SJCRH30 (cell line): ENCODE measurements around the gene KCNMB2. TPM values are rescaled to one million over a fixed set of nuclear protein-coding genes. Genes with fewer than 3 reads are reported as not detected.
"Not testable (repeated sequence)": the region's sequence is repeated elsewhere in the genome, so short reads cannot be mapped to it uniquely, and the experiment has no call there.

Source experiments
- DNase-seq, 2 experiments: peaks; one replicate each; pipeline ENCODE4 v3.0.0-alpha.2; 2015 to 2020
- H3K27ac ChIP-seq: fragments of 250-450 bp; sonication (Bioruptor Pico); 2 replicates; pipeline ENCODE4 v1.5.1; 2020; ENCODE audit warnings: mild to moderate bottlenecking, moderate library complexity
- H3K27me3 ChIP-seq: fragments of 250-450 bp; sonication (Bioruptor Pico); 2 replicates; pipeline ENCODE4 v1.5.1; 2020; ENCODE audit warnings: mild to moderate bottlenecking, moderate library complexity
- H3K36me3 ChIP-seq: fragments of 250-450 bp; sonication (Bioruptor Pico); 2 replicates; pipeline ENCODE4 v1.5.1; 2020; ENCODE audit warnings: mild to moderate bottlenecking, moderate library complexity
- H3K4me1 ChIP-seq: fragments of 250-450 bp; sonication (Bioruptor Pico); 2 replicates; pipeline ENCODE4 v1.5.1; 2020; ENCODE audit warnings: mild to moderate bottlenecking, moderate library complexity
- H3K4me3 ChIP-seq: fragments of 250-450 bp; sonication (Bioruptor Pico); 2 replicates; pipeline ENCODE4 v1.5.1; 2020; ENCODE audit warnings: mild to moderate bottlenecking, moderate library complexity
- H3K9me3 ChIP-seq: fragments of 250-450 bp; sonication (Bioruptor Pico); replicated peaks from 2 replicates; pipeline ENCODE4 v1.5.1; 2020; ENCODE audit warnings: mild to moderate bottlenecking, moderate library complexity
- total RNA-seq: library from RNA; depleted of rRNA; stranded (reverse); fragments of >200 nt; shearing (Covaris generic); gene quantifications from 2 replicates; pipeline ENCODE4 v1.2.3, GENCODE V29; 2014

The KCNMB2 gene
- total RNA-seq, 1 experiment from 2014 or later = not detected

DNA sequence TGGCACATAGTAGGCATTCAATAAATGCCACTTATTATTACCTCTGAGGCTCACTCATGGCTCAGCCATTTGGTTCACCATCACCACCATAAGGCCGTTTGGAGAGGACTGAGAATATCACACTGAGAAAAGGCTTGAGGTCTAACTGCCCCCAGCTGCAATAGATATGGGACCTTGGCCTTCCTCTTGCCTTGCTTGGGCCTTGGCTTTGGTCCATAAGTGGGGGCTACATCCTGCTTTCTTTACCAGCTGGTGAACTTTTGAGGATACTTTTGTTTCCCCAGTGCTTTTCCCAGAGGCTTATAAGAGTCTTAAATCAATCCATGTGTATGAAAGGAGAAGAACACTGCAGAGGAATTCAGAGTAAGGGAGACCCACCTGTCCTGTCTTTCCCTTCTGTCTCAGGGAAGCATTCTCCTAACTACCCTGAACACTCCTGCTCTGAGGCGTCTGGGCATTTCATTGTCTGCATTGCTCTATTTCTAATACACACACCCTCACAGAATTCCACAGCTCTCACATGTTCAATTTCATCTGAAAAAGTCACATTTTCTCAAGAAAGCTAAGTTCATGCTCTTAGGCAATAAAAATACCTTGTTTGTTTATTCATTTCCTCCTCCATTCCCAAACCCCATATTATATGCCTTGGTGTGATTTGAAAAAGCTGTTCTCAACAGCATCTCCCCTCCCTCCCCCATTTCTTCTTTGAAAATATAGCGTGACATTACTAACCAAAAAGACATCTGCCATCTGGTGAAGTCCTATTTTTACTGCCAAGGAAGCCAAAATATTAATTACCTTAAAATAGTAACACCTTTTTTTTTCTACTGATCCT lies 22.5 kb upstream of the KCNMB2 start:
- no peaks in the 10 kb centered on the region for H3K36me3 ChIP-seq
- DNase-seq = peak in 1 of 2 experiments; percentile 3
- no peaks in the 10 kb centered on the region for H3K27me3 ChIP-seq
- no peak overlapping the region for H3K27ac ChIP-seq
- no peak overlapping the region for H3K4me3 ChIP-seq
- H3K4me1 ChIP-seq = 0 out of 2 replicates have a peak, but pooled peaks cover 4% of the 10 kb centered on the region
- H3K9me3 ChIP-seq = no peaks in the 10 kb centered on the region

DNA sequence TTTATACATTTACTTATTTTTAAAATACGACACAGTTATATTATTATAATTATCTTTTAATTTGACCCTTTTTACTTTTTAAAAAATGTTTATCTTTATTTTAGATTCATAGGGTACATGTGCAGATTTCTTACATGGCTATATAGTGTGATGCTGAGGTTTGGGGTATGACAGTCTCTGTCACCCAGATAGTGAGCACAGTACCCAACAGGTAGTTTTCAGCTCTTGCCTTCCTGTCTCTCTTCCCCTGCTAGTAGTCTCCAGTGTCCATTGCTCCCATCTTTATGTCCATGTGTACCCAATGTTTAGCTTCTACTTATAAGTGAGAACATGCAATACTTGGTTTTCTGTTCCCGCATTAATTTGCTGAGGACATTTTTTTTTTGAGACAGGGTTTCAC lies 21.8 kb upstream of the KCNMB2 start:
- Histone ChIP-seq H3K27me3 (no peaks in the 10 kb centered on the region), H3K9me3 (no peaks in the 10 kb centered on the region), H3K27ac (no peak overlapping the region), H3K36me3 (no peaks in the 10 kb centered on the region), H3K4me3 (no peak overlapping the region), H3K4me1 (0 out of 2 replicates have a peak, but pooled peaks cover 4% of the 10 kb centered on the region)
- no peak for DNase-seq

DNA sequence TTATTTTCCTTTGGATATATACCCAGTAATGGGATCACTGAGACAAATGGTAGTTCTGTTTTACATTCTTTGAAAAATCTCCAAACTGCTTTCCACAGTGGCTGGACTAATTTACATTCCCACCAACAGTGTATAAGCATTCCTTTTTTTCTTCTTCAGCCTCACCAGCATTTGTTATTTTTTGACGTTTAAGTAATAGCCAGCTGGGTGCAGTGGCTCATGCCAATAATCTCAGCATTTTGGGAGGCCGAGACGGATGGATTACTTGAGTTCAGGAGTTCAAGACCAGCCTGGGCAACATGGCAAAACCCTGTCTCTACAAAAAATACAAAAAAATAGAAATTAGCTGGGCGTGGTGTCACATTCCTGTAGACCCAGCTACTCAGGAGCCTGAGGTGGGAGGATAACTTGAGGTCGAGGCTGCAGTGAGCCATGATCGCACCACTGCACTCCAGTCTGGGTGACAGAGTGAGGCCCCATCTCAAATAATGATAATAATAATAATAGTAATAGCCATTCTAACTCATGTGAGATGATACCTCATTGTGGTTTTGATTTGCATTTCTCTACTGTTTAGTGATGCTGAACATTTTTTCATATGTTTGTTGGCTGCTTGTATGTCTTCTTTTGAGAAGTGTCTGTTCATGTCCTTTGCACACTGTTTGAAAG lies 21.0 kb upstream of the KCNMB2 start:
- H3K4me1 ChIP-seq, H3K27me3 ChIP-seq, DNase-seq, H3K4me3 ChIP-seq, H3K36me3 ChIP-seq, H3K9me3 ChIP-seq, H3K27ac ChIP-seq: not testable (repeated sequence)

DNA sequence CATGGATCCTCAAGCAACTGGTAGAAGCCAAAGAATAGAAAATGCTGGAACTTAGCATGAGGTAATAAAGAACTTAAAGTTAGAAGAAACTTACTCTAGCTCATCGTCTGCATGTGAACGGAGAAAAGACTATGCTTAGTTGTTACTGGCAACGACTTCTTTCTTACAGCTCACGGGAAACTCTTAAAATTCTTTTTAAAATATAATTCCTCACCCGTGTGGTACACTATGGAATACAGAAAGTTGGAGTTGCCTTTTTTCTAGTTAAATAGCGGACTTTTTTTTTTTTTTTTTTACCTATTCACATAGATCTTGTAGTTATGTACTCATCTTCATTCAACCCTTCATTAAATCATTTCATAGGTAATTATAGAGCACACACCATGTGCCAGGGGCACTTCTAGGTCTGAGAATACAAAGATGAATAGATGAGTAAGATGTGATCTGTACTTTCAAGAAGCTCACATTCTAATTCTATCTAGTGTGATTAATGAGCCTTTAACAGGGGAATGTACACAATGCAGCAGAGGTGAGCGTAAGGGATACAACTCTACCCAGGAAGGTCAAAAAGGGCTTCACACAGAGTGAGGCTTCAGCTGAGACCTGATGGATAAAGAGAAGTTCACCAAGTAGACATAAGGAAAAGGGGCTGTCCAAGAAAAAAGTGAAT lies 18.4 kb upstream of the KCNMB2 start:
- Histone ChIP-seq H3K27ac (no peak overlapping the region), H3K9me3 (no peaks in the 10 kb centered on the region), H3K36me3 (no peaks in the 10 kb centered on the region), H3K4me3 (no peak overlapping the region), H3K4me1 (0 out of 2 replicates have a peak, but pooled peaks cover 4% of the 10 kb centered on the region), H3K27me3 (no peaks in the 10 kb centered on the region)
- DNase-seq = no peak

DNA sequence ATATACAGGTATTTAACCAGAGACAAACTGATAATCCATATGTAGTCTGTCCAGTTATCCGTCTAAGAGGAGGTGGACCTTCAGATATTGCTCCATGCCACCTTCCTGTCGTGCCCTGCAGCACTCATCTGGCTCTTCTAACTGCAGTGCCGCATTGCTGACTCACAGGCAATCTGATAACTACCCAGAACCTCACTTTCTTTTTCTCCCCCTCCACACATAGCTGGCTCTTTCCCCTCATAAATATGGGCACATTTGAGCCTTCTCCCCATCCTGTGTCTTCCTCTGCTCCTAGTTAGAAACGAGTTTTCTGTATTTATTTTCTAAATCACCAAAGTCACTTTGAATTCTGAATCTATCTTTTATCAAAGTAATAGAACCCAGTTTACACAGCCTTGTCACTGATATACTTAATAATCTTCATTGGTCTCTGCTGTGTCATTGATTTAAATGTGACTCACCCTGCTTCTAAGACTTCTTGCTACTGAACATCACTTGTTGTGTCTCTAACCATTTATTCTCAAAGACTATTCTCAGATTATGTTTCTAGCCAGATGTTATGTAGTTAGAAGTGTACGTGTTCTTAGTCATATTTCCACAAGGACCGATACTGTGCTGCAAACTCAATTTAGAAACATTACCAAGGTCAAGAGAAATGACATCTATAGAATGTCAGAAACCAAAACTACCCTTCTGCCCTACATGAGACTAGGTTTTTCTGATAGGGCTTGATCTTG lies 17.4 kb upstream of the KCNMB2 start:
- Histone ChIP-seq H3K27me3 (no peaks in the 10 kb centered on the region), H3K4me3 (no peak overlapping the region), H3K36me3 (no peaks in the 10 kb centered on the region), H3K27ac (no peak overlapping the region), H3K9me3 (no peaks in the 10 kb centered on the region), H3K4me1 (0 out of 2 replicates have a peak, but pooled peaks cover 3% of the 10 kb centered on the region)
- DNase-seq = peak in 1 of 2 experiments; percentile 6

DNA sequence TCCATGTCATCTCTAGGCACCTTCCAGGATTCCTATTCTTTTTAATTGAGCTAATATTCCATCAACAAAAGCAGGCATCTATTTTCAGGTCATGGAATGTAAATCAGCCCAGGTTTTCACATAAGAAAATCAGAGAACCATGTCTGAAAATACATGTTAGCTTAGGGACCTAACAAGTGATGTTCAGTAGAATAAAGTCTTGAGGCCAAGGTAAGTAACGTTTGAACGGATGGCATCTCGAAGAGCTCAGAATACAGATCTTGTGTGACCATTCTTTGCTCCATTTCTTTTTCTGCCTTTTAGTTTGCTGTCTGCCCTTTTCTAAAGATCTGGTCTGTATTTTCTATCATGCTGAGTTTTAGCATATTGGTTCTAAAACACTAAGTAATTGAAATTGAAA lies 16.5 kb upstream of the KCNMB2 start:
- no peak overlapping the region for H3K4me3 ChIP-seq
- H3K36me3 ChIP-seq = no peaks in the 10 kb centered on the region
- no peak overlapping the region for H3K27ac ChIP-seq
- H3K9me3 ChIP-seq = no peaks in the 10 kb centered on the region
- H3K27me3 ChIP-seq = no peaks in the 10 kb centered on the region
- DNase-seq = no peak
- no peaks in the 10 kb centered on the region for H3K4me1 ChIP-seq

DNA sequence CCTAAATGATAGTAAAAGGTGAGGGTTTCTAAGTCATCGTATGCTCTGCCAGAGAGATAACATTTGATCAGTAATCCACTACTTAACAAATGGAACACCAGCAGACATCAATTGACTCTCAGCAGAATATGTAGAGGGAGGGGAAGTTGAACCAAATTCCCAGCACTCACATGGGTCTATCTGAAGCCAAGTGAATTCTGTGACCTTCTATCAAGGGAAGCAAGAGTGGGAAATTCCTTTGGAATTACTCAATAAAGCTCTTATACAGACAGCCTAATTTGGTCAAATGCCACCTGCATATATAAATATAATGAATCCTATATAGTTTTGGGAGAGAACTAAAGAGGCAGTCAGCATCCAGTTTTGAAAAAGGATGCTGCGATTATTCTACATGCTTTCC lies 15.8 kb upstream of the KCNMB2 start:
- Histone ChIP-seq H3K27me3 (no peaks in the 10 kb centered on the region), H3K36me3 (no peaks in the 10 kb centered on the region), H3K9me3 (no peaks in the 10 kb centered on the region), H3K27ac (no peak overlapping the region), H3K4me1 (no peaks in the 10 kb centered on the region), H3K4me3 (no peak overlapping the region)
- DNase-seq = no peak

DNA sequence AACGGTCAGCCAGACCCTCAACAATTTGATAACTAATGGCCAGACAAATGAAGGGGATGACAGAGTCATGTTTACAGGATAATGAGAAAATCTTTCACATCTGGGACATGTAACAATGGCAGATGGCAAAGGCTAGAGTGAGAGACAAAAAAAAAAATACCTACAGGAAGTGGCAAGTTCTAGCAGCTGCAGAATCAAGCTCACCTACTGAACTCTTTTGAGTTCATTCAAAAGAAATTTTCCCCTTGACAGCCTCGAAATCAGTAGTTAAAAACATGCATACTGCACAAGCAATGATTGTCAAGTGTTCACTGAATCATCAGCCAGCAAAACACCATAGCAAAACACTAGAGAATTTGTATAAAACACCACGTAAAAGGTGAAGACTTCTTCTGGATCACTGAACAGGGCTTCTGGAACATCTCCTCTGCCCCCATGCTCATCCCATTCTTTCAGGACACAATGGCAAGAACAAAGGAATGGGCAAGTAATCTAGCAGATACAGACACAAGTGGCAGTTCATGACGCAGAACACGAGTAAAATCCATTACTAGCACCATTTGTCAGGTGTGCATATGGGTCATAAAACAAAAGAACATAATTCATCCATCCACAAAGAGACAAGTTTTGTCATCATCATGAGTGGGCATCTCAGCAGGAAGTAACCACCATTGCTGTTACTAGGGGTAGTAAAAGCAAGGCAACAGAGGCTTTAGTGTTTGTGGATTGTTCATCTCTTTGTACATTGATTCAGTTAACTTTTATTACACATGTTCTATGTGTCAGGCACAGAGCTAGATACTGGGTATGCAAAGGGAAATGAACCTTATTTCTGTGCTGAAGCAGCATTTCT lies 13.8 kb upstream of the KCNMB2 start:
- DNase-seq = no peak
- Histone ChIP-seq H3K27ac (no peak overlapping the region), H3K36me3 (no peaks in the 10 kb centered on the region), H3K4me1 (no peaks in the 10 kb centered on the region), H3K9me3 (no peaks in the 10 kb centered on the region), H3K4me3 (no peak overlapping the region), H3K27me3 (no peaks in the 10 kb centered on the region)

DNA sequence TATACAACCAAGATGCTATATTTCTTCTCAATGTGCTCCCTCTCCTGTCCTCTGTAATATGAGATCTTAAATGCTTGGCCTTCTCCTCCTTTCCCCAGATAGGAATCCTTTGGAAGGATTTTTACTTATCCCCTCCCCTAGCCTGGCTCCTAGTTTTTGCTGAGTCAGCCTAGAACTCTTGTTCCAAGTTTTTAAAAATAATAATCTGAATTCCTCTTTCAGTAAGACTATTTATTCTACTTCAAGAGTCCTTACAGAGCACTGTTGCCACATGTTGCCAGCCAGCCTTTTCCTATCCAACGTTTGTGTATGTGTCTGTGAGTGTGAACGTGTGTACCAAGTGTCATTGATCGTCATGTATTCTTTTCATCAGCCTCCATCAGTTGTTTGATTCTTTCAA lies 11.0 kb upstream of the KCNMB2 start:
- Histone ChIP-seq H3K4me1 (no peaks in the 10 kb centered on the region), H3K27me3 (no peaks in the 10 kb centered on the region), H3K27ac (no peak overlapping the region), H3K36me3 (no peaks in the 10 kb centered on the region), H3K4me3 (no peak overlapping the region), H3K9me3 (no peaks in the 10 kb centered on the region)
- DNase-seq = no peak

DNA sequence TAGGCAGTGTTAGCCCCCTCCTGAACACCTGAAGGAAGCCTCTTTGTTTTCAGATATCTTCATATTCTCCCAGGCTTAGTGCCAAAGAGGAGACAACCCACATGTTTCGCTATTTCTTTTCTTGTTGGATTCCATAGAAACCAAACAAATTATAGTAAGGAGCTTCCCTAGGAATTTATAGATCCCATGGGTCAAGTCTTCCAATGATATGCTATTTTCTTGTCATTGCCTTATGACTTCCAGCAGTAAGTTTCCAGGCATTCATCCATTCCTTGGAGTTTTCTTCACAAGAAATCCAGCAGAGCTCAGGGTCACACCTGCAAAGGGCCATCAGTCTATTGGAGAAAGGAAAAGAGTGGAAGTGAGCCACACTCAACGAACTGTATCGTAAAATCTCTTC lies 9.9 kb upstream of the KCNMB2 start:
- H3K27ac ChIP-seq = no peak overlapping the region

DNA sequence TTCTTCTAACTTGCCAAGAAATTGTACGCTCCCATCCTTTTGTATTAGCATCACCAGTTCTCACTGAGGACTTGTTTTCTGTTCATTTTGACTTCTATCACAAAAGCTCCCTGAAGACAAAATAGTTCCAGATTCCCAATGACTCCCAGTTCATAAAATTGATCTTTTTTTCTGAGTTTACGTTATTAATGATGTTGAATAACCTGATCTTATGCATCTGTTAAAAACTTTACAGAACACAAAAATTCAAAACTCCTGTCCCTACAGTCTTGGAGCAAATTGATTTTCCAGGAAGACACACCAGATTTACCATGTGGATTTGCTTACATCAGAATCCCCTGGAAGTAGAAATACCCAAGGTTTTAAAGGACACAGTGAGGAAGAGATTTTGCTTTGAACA lies 8.3 kb upstream of the KCNMB2 start:
- H3K9me3 ChIP-seq = no peaks in the 10 kb centered on the region
- no peak for DNase-seq
- no peak overlapping the region for H3K4me3 ChIP-seq
- no peak overlapping the region for H3K27ac ChIP-seq
- H3K27me3 ChIP-seq = no peaks in the 10 kb centered on the region
- H3K36me3 ChIP-seq = no peaks in the 10 kb centered on the region
- no peaks in the 10 kb centered on the region for H3K4me1 ChIP-seq

More for the DNA sequence above, 9.9 kb upstream of the KCNMB2 start:
- no peak overlapping the region for H3K4me3 ChIP-seq
- no peak for DNase-seq
- no peaks in the 10 kb centered on the region for H3K4me1 ChIP-seq
- no peaks in the 10 kb centered on the region for H3K9me3 ChIP-seq
- H3K27me3 ChIP-seq = no peaks in the 10 kb centered on the region
- no peaks in the 10 kb centered on the region for H3K36me3 ChIP-seq

DNA sequence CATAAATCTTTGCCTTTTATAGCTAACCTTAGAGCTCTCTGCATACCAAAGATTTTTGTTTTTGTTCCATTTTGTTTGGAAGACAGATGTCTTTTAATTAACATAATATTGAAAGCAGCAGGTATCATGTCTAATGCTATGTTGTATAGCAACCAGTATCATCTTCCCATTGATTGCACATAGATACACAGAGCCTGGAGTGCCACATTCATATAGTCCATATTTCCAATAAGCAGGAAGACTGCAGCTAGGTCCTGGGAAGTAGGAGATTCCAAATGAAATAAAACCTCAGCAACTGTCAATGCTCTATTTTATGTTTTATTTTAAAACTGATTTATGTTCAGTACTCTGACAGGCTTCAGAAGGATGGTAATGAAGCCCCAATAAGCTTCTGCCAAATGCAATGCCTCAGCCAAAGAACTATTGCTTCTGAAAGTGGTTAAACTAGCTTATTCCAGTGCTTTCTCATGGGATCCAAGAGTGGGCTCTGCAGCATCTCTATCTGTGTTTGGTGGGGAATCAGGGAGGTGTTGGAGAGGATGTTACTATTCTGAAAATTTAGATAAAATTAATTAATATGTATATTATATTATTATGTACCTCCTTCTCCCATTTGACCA lies 6.5 kb upstream of the KCNMB2 start:
- DNase-seq = no peak
- no peak overlapping the region for H3K4me3 ChIP-seq
- H3K36me3 ChIP-seq = no peaks in the 10 kb centered on the region
- no peaks in the 10 kb centered on the region for H3K4me1 ChIP-seq
- H3K27ac ChIP-seq = no peak overlapping the region
- no peaks in the 10 kb centered on the region for H3K27me3 ChIP-seq
- no peaks in the 10 kb centered on the region for H3K9me3 ChIP-seq

DNA sequence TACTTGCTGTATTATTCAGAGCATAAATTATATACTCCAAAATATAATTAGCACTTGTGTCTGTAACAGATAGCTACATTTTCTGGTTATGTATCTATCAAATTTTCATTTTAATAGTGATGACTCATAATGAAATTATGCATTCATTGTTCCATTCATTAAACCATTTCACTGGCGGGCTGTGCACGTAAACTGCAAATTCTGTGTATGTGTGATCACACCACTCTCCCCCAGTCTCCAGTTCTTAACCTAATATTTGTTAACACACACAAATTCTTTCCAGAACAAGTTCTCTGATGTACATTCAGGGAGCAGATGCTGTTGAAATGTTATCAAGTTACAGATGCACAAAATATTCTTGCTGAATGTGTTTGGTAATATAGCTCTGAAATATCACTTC lies 3.8 kb upstream of the KCNMB2 start:
- no peak for DNase-seq
- H3K27ac ChIP-seq = no peak overlapping the region

More for the DNA sequence above, 3.8 kb upstream of the KCNMB2 start:
- H3K4me1 ChIP-seq = no peaks in the 10 kb centered on the region
- H3K27me3 ChIP-seq = no peaks in the 10 kb centered on the region
- H3K36me3 ChIP-seq = no peaks in the 10 kb centered on the region
- H3K4me3 ChIP-seq = no peak overlapping the region
- H3K9me3 ChIP-seq = no peaks in the 10 kb centered on the region
